ENCODE data around the gene PGAP6.

GRCh38 chr16:411576-412265 is 29.9 kb upstream of the PGAP6 start:
- TF ChIP-seq POLR2A (IDR thresholded peaks at IDR 0.05; ENCODE audit: low read length) (no peak), GATA1 (IDR thresholded peaks at IDR 0.05; ENCODE audit: low read depth, low read length) (no peak)

Measured in erythroblast (primary cell).